Activated gamma-delta T cell (primary cell): ENCODE data around the gene NXF2B.
"Not testable (repeated sequence)": the region's sequence is repeated elsewhere in the genome, so short reads cannot be mapped to it uniquely, and the experiment has no call there.

Source experiments
- DNase-seq: peaks from one replicate; lab custom pipeline; 2025; lab: John Stamatoyannopoulos, UW
- total RNA-seq, 2 donors: gene quantifications; one replicate each; lab custom pipeline; 2026; lab: John Stamatoyannopoulos, UW

NXF2B gene
- 0 reads per million in 2 donors for total RNA-seq

DNA sequence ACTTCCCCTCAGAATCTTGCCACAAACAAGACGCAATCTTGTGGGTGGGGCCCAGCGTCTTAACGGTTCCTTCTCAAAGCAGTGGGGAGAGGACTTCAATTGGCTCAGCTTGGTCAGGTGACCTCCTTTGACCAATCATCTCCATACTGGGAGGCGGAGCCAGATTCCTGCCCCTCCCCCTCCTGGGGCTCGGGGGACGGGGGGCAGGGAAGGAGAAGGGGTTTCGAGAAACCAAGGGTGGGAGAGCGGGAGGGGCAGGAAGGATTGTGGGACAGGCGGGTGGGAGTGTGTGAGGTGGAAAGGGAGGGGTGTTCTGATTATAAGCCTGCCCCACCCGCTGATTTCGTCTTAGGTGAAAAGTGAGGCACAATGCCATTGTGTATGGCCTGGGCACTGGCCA lies at the start of gene NXF2B:
TSS of gene NXF2B (minus strand) at position 101 of the 400 bp plus-strand sequence. CDS start 59,972 bp downstream, outside the sequence.
- DNase-seq, result not testable (repeated sequence)

DNA sequence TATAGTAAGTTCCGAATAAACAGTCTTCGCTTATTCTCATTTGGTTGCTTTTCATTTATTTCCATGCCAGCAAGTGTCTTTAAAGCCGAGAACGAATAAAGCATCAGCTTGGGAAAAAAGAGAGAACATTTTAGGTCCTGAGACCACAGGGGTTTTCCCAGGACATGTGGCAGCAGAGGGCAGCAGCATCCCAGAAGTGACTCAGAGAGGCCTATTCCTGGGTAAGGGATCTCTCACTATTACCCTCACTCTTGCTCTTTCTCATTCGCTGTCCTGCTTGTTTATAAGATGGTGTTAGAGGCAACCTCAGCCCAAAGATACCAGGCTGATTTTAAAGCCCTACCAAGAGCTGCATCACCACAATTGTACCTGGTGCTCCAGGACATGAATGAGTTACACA lies 39.0 kb upstream of the NXF2B start:
- DNase-seq, result not testable (repeated sequence)

- not testable (repeated sequence) for DNase-seq
Observed at GRCh38 chrX:102471762-102472220, 32.0 kb upstream of the NXF2B start, which contains the start of gene TCP11X2. Gene TCP11X2 (minus strand): TSS chrX:102471812.

DNA sequence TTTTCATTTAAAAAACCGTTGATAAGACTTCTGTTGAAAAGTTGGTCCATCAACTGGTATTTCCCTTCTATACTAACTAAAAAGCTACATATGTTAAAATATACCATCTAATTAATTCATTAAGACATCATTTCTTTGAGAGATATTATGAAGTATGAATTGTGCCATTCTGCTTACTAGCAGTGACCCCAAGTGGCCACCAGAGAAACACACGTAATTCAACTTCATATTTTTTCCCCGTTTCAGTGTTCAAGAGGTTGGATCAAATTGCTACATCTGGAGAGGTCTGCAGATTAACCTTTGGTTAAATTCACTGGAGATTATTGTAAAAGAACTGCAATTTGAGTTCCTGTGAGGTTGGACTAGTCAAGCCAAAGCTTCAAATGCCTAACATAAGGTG lies 30.4 kb upstream of the NXF2B start:
- not testable (repeated sequence) for DNase-seq

DNA sequence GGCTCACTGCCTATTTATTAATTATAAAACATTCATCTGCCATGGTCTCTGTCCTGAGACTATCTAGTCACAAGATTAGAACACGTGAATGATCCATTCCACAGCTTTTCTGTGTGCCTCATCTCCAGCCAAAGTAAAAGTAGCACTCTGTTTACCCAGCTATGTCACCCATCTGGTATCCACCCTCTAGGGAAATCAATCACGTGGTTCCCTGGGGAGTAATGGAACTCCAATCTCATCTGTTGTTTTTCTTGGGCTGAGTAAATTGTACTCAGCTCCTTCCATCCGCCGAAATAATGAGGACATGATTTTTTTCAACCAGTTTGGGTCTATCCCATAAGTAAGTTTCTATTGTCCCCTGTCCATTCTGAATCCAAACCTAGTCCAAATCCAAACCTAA lies 18.8 kb upstream of the NXF2B start:
- DNase-seq, result not testable (repeated sequence)

DNA sequence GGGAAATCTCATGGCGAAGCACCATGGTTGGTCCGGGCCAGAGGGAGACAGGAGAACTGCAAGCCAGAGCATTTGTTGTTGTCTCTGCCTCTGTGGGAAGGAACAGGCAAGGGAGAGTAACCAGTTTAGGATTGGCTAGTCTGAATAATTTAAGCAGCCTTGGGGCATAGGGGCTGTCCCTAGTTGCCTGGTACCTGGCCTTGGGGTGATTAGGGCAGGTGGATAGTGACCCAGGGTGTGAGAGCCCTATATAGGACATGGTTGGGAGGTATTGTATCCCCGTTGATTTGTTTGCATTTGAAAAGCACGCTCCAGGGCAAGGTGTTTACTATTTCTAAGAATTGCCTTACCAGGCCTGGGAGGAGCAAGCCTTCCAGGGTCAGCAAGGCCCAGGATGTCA lies 25.3 kb downstream of the NXF2B start:
- DNase-seq, result not testable (repeated sequence)

- no peak for DNase-seq
Observed at GRCh38 chrX:102345916-102346315, 93.9 kb downstream of the NXF2B start.

GRCh38 chrX:102341867-102342266 lies 97.9 kb downstream of the NXF2B start:
- no peak for DNase-seq

- DNase-seq, result no peak
Observed at GRCh38 chrX:102339312-102340298, 100.2 kb downstream of the NXF2B start.

DNA sequence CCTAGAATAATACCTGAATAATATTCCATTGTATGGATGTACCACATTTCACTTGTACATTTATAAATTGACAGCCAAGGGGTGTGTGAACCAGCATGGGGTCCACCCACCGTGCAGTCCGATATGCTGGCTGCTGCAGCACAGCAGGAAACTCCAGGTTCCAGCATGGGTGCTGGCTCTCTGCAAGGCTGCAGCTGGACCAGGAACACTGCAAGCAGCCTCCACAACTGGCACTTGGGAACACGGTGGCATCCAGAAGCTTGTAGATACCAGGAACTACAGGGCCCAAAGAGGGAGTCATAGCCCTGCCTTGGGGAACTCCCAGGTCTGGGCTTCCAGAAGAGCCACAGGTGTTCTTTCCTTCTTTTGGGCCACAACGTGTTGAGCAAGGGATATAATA lies 101.6 kb downstream of the NXF2B start:
- DNase-seq, result no peak
